C4-2B (cell line): Measurements from ENCODE around the gene MMP25.
A peak's percentile ranks its signal among the peaks of the same experiment; 100 is the strongest.

Experiments used
- H3K27ac ChIP-seq: fragments of 450-650 bp; 2 replicates; pipeline ENCODE4 v1.5.1; 2017
- ZFX ChIP-seq: fragments of 450-650 bp; IDR thresholded peaks from 2 replicates; pipeline ENCODE4 v1.6.1; 2017
- TF ChIP-seq, protein P1 (sequence below): fragments of 450-650 bp; conservative IDR thresholded peaks from 2 replicates; pipeline ENCODE4 v1.5.1; 2017; ENCODE audit warnings: mild to moderate bottlenecking

Gene MMP25

DNA sequence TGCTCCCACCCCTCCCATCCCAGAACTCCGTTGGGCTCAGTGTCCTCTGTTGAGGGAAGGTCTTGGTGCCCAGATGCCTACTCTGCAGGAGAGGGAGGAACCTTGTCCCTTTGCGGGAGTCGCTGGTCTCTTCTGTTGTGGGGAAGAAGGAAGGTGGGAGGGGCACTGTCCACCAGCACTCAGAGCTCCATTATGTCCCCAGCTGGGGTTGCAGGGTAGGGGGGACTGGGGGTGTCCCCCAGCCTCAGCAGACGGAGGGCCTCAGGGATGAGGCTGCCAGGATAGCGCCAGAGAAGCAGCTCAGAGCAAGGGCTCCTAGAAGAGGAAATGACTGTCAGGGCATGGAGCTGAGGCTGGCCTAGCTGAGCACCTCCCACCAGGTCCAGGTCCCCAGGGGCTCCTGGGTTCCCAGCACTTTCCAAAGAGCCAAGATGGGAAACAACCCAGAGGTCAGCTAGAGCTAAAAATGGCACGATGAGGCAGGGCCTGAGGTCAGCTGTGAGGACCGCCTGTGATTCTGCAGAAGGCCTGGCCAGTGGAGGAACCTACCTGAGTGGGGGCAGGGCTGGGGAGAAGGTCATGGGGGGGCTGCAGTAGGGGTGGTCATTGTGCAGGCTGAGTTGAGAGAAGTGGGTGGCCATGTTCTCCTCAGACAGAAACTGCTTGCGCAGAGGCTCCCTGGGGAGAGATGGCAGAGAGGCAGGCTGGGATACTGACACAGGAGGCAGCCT lies 23.5 kb upstream of the MMP25 start:
- no peak for TF ChIP-seq ZFX
- TF ChIP-seq, protein P1, sequence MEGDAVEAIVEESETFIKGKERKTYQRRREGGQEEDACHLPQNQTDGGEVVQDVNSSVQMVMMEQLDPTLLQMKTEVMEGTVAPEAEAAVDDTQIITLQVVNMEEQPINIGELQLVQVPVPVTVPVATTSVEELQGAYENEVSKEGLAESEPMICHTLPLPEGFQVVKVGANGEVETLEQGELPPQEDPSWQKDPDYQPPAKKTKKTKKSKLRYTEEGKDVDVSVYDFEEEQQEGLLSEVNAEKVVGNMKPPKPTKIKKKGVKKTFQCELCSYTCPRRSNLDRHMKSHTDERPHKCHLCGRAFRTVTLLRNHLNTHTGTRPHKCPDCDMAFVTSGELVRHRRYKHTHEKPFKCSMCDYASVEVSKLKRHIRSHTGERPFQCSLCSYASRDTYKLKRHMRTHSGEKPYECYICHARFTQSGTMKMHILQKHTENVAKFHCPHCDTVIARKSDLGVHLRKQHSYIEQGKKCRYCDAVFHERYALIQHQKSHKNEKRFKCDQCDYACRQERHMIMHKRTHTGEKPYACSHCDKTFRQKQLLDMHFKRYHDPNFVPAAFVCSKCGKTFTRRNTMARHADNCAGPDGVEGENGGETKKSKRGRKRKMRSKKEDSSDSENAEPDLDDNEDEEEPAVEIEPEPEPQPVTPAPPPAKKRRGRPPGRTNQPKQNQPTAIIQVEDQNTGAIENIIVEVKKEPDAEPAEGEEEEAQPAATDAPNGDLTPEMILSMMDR = no peak
- peak overlapping the region; percentile 85 for H3K27ac ChIP-seq

GRCh38 chr16:3023415-3023668 lies 23.0 kb upstream of the MMP25 start:
- TF ChIP-seq, protein P1 = no peak
- no peak for TF ChIP-seq ZFX
- H3K27ac ChIP-seq = peak overlapping the region; percentile 85

GRCh38 chr16:3023669-3024478 lies 22.5 kb upstream of the MMP25 start, which contains the start of the genes HCFC1R1 and THOC6:
HCFC1R1 (minus strand) TSS chr16:3023942; CDS start chr16:3023941, 1 bp downstream.
THOC6 (plus strand) TSS chr16:3024035; CDS start chr16:3024327, 292 bp downstream.
- peak; percentile 33; the same call in 1 of the 2 replicates for TF ChIP-seq ZFX
- TF ChIP-seq, protein P1 = no peak
- peak within 1 kb of the TSS; percentile 85 for H3K27ac ChIP-seq

- H3K27ac ChIP-seq = no peak overlapping the region; the same call in 1 of the 2 replicates
- TF ChIP-seq, protein P1 = no peak
- TF ChIP-seq ZFX = no peak
Observed at GRCh38 chr16:3025032-3026002, 21.0 kb upstream of the MMP25 start.

DNA sequence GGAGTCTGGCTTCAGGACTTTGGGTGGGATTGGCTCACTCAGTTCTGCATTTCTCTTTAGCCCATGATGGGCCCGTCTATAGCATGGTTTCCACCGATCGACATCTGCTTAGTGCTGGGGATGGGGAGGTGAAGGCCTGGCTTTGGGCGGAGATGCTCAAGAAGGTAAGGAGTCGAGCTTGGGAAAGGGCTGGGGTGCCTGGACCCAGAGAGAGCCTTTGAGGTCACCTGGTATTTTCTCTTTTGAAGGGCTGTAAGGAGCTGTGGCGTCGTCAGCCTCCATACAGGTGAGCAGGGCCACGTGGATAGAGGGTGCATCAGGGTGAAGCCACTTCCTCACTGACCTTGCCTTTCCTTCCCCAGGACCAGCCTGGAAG lies 20.4 kb upstream of the MMP25 start:
- no peak for TF ChIP-seq ZFX
- TF ChIP-seq, protein P1 = no peak
- H3K27ac ChIP-seq = no peak overlapping the region

DNA sequence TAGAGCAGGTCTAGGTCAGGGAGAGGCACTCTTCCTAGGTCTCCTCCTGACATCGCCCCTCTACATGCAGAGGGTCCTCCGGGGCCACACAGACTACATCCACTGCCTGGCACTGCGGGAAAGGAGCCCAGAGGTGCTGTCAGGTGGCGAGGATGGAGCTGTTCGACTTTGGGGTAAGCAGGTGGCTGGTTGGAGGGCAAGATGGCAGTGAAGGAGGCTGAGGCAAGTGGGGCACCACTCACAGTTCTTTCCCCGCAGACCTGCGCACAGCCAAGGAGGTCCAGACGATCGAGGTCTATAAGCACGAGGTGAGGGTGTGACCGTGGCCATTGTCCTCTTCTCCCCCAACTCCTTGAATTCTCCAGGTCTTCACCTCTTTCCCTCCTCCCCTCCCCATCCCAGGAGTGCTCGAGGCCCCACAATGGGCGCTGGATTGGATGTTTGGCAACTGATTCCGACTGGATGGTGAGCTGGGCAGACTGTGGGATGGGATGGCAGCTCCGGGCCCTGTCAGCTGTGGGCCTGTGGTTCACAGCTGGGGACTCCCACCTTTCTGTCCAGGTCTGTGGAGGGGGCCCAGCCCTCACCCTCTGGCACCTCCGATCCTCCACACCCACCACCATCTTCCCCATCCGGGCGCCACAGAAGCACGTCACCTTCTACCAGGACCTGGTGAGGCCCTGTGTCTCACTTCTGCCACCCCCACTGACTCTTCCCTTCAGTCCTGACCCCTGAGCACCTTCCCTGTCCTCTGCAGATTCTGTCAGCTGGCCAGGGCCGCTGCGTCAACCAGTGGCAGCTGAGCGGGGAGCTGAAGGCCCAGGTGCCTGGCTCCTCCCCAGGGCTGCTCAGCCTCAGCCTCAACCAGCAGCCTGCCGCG lies 19.5 kb upstream of the MMP25 start:
- no peak overlapping the region for H3K27ac ChIP-seq
- TF ChIP-seq, protein P1 = no peak
- no peak for TF ChIP-seq ZFX
